ENCODE measurements around the gene KATNAL1.
"Not testable (repeated sequence)": the region's sequence is repeated elsewhere in the genome, so short reads cannot be mapped to it uniquely, and the experiment has no call there.

KATNAL1 gene

GRCh38 chr13:30299786-30300185 lies 7.6 kb downstream of the KATNAL1 start:
- peaks cover 7% of the 10 kb centered on the region for H3K36me3 Mint-ChIP-seq

GRCh38 chr13:30295116-30295515 lies 12.2 kb downstream of the KATNAL1 start:
- CTCF ChIA-PET: no interaction called here
- H3K36me3 Mint-ChIP-seq: peaks cover 10% of the 10 kb centered on the region
- DNase-seq: no peak
- H3K27ac Mint-ChIP-seq: no peak overlapping the region
- no peaks in the 10 kb centered on the region for H3K27me3 Mint-ChIP-seq
- peaks cover 15% of the 10 kb centered on the region for H3K4me1 Mint-ChIP-seq
- H3K4me3 Mint-ChIP-seq: no peak overlapping the region
- H3K9me3 Mint-ChIP-seq: no peaks in the 10 kb centered on the region

More at GRCh38 chr13:30299786-30300185, 7.6 kb downstream of the KATNAL1 start:
- DNase-seq: no peak
- H3K4me3 Mint-ChIP-seq: no peak overlapping the region
- H3K9me3 Mint-ChIP-seq: no peaks in the 10 kb centered on the region
- H3K27me3 Mint-ChIP-seq: no peaks in the 10 kb centered on the region
- H3K4me1 Mint-ChIP-seq: peaks cover 28% of the 10 kb centered on the region
- no peak overlapping the region for H3K27ac Mint-ChIP-seq
- CTCF ChIA-PET: interaction anchor here (1.0 kb wide), 1 partner anchor 167 kb away, joined by 3 read pairs; no protein-coding TSS in a partner anchor

GRCh38 chr13:30294004-30294403 lies 13.3 kb downstream of the KATNAL1 start:
- peaks cover 12% of the 10 kb centered on the region for H3K4me1 Mint-ChIP-seq
- CTCF ChIA-PET: no interaction called here
- H3K9me3 Mint-ChIP-seq: no peaks in the 10 kb centered on the region
- H3K27me3 Mint-ChIP-seq: no peaks in the 10 kb centered on the region
- DNase-seq: no peak
- no peak overlapping the region for H3K27ac Mint-ChIP-seq
- no peak overlapping the region for H3K4me3 Mint-ChIP-seq
- peaks cover 13% of the 10 kb centered on the region for H3K36me3 Mint-ChIP-seq

GRCh38 chr13:30292325-30292724 lies 15.0 kb downstream of the KATNAL1 start:
- no peaks in the 10 kb centered on the region for H3K27me3 Mint-ChIP-seq
- no peak overlapping the region for H3K27ac Mint-ChIP-seq
- CTCF ChIA-PET: no interaction called here
- peaks cover 12% of the 10 kb centered on the region for H3K4me1 Mint-ChIP-seq
- H3K4me3 Mint-ChIP-seq: no peak overlapping the region
- peaks cover 13% of the 10 kb centered on the region for H3K36me3 Mint-ChIP-seq
- H3K9me3 Mint-ChIP-seq: no peaks in the 10 kb centered on the region
- DNase-seq: no peak

GRCh38 chr13:30290812-30291436 lies 16.4 kb downstream of the KATNAL1 start:
- CTCF ChIA-PET: no interaction called here
- Mint-ChIP-seq H3K4me1 (peaks cover 12% of the 10 kb centered on the region), H3K36me3 (peaks cover 20% of the 10 kb centered on the region), H3K9me3 (peaks cover 6% of the 10 kb centered on the region), H3K27ac (no peak overlapping the region), H3K4me3 (no peak overlapping the region), H3K27me3 (no peaks in the 10 kb centered on the region)
- no peak for DNase-seq

- no peak for DNase-seq
- no peak overlapping the region for H3K27ac Mint-ChIP-seq
- no peak overlapping the region for H3K4me3 Mint-ChIP-seq
- H3K27me3 Mint-ChIP-seq: no peaks in the 10 kb centered on the region
- peaks cover 12% of the 10 kb centered on the region for H3K4me1 Mint-ChIP-seq
- H3K36me3 Mint-ChIP-seq: peaks cover 30% of the 10 kb centered on the region
- CTCF ChIA-PET: no interaction called here
- H3K9me3 Mint-ChIP-seq: peaks cover 19% of the 10 kb centered on the region
Measured at GRCh38 chr13:30289533-30289932, 17.8 kb downstream of the KATNAL1 start.

GRCh38 chr13:30286059-30286458 lies 21.3 kb downstream of the KATNAL1 start:
- CTCF ChIA-PET, DNase-seq, H3K27me3 Mint-ChIP-seq, H3K4me1 Mint-ChIP-seq, H3K4me3 Mint-ChIP-seq, H3K27ac Mint-ChIP-seq: not testable (repeated sequence)
- Mint-ChIP-seq H3K36me3 (peaks cover 37% of the 10 kb centered on the region), H3K9me3 (peaks cover 19% of the 10 kb centered on the region)

GRCh38 chr13:30276178-30276577 lies 31.2 kb downstream of the KATNAL1 start:
- no peak for DNase-seq
- no peak overlapping the region for H3K27ac Mint-ChIP-seq
- no peaks in the 10 kb centered on the region for H3K27me3 Mint-ChIP-seq
- H3K9me3 Mint-ChIP-seq: peaks cover 8% of the 10 kb centered on the region
- CTCF ChIA-PET: no interaction called here
- H3K36me3 Mint-ChIP-seq: peaks cover 49% of the 10 kb centered on the region
- H3K4me1 Mint-ChIP-seq: peaks cover 8% of the 10 kb centered on the region
- H3K4me3 Mint-ChIP-seq: no peak overlapping the region

- Mint-ChIP-seq H3K9me3 (peaks cover 8% of the 10 kb centered on the region), H3K4me3 (no peak overlapping the region), H3K4me1 (peaks cover 8% of the 10 kb centered on the region), H3K27ac (no peak overlapping the region), H3K27me3 (no peaks in the 10 kb centered on the region), H3K36me3 (peaks cover 49% of the 10 kb centered on the region)
- DNase-seq: no peak
- CTCF ChIA-PET: no interaction called here
Measured at GRCh38 chr13:30274083-30274482, 33.3 kb downstream of the KATNAL1 start.

GRCh38 chr13:30270035-30270434 lies 37.3 kb downstream of the KATNAL1 start:
- H3K9me3 Mint-ChIP-seq, H3K4me1 Mint-ChIP-seq, H3K27ac Mint-ChIP-seq, H3K27me3 Mint-ChIP-seq, DNase-seq, CTCF ChIA-PET, H3K4me3 Mint-ChIP-seq: not testable (repeated sequence)
- H3K36me3 Mint-ChIP-seq: peaks cover 31% of the 10 kb centered on the region

GRCh38 chr13:30268673-30269072 lies 38.7 kb downstream of the KATNAL1 start:
- DNase-seq: no peak
- H3K27ac Mint-ChIP-seq: no peak overlapping the region
- H3K9me3 Mint-ChIP-seq: no peaks in the 10 kb centered on the region
- no peaks in the 10 kb centered on the region for H3K4me1 Mint-ChIP-seq
- H3K27me3 Mint-ChIP-seq: no peaks in the 10 kb centered on the region
- no peak overlapping the region for H3K4me3 Mint-ChIP-seq
- CTCF ChIA-PET: no interaction called here
- peaks cover 18% of the 10 kb centered on the region for H3K36me3 Mint-ChIP-seq

GRCh38 chr13:30266756-30267155 lies 40.6 kb downstream of the KATNAL1 start:
- Mint-ChIP-seq H3K36me3 (peaks cover 10% of the 10 kb centered on the region), H3K27ac (no peak overlapping the region), H3K27me3 (no peaks in the 10 kb centered on the region), H3K4me3 (no peak overlapping the region), H3K4me1 (no peaks in the 10 kb centered on the region), H3K9me3 (no peaks in the 10 kb centered on the region)
- CTCF ChIA-PET: no interaction called here
- DNase-seq: no peak

GRCh38 chr13:30259149-30259733 lies 48.1 kb downstream of the KATNAL1 start:
- H3K27ac Mint-ChIP-seq, H3K4me3 Mint-ChIP-seq, H3K27me3 Mint-ChIP-seq, DNase-seq, H3K9me3 Mint-ChIP-seq, H3K36me3 Mint-ChIP-seq, CTCF ChIA-PET: not testable (repeated sequence)
- H3K4me1 Mint-ChIP-seq: peaks cover 25% of the 10 kb centered on the region

- peaks cover 31% of the 10 kb centered on the region for H3K4me1 Mint-ChIP-seq
- DNase-seq: no peak
- peaks cover 8% of the 10 kb centered on the region for H3K36me3 Mint-ChIP-seq
- H3K4me3 Mint-ChIP-seq: no peak overlapping the region
- no peak overlapping the region for H3K27ac Mint-ChIP-seq
- no peaks in the 10 kb centered on the region for H3K9me3 Mint-ChIP-seq
- CTCF ChIA-PET: no interaction called here
- no peaks in the 10 kb centered on the region for H3K27me3 Mint-ChIP-seq
Measured at GRCh38 chr13:30257468-30258099, 49.8 kb downstream of the KATNAL1 start.
